ENCODE measurements around the gene RBM10. TPM values are rescaled to one million over a fixed set of nuclear protein-coding genes. Genes with fewer than 3 reads are reported as not detected.
"Not testable (repeated sequence)": the region's sequence is repeated elsewhere in the genome, so short reads cannot be mapped to it uniquely, and the experiment has no call there.

The RBM10 gene
- total RNA-seq, result 29.0 to 36.3 TPM (median 29.6 TPM) in 3 replicates
- long read RNA-seq, partial matches to known transcripts, result 8 of 39 reads
- long read RNA-seq, other reads (novel, unspliced or antisense), result 20 of 39 reads

GRCh38 chrX:47144626-47145394 is at the start of gene RBM10, which contains the start of gene NDUFB11:
RBM10 (plus strand) TSS chrX:47145221; CDS start chrX:47147482, 2,261 bp downstream.
NDUFB11 (minus strand) TSS chrX:47144702; CDS start chrX:47144679, 23 bp downstream.
- peaks cover 2% of the 10 kb centered on the region for H3K36me3 Mint-ChIP-seq (ENCODE audit: low read depth)
- no peaks in the 10 kb centered on the region for H3K27me3 Mint-ChIP-seq (ENCODE audit: low read depth)
- H3K4me1 Mint-ChIP-seq (ENCODE audit: low read depth), result peaks cover 15% of the 10 kb centered on the region
- H3K27ac Mint-ChIP-seq (ENCODE audit: unreplicated experiment), result peak within 1 kb of the TSS; percentile 98
- no peaks in the 10 kb centered on the region for H3K9me3 Mint-ChIP-seq (ENCODE audit: low read depth)
- peak; percentile 98 for DNase-seq (ENCODE audit: low spot score)
- H3K4me3 Mint-ChIP-seq (ENCODE audit: unreplicated experiment), result peak within 1 kb of the TSS; percentile 97
- TF ChIP-seq CTCF (IDR thresholded peaks at IDR 0.05), result peak; percentile 80

- Mint-ChIP-seq H3K4me1 (ENCODE audit: low read depth) (no peaks in the 10 kb centered on the region), H3K27me3 (ENCODE audit: low read depth) (no peaks in the 10 kb centered on the region), H3K4me3 (ENCODE audit: unreplicated experiment) (no peak overlapping the region), H3K27ac (ENCODE audit: unreplicated experiment) (no peak overlapping the region), H3K9me3 (ENCODE audit: low read depth) (peaks cover 6% of the 10 kb centered on the region), H3K36me3 (ENCODE audit: low read depth) (no peaks in the 10 kb centered on the region)
- no peak for TF ChIP-seq CTCF (IDR thresholded peaks at IDR 0.05)
- DNase-seq (ENCODE audit: low spot score), result no peak
Observed at GRCh38 chrX:47097018-47097417, 48.0 kb upstream of the RBM10 start.

- H3K27ac Mint-ChIP-seq (ENCODE audit: unreplicated experiment), result no peak overlapping the region
- TF ChIP-seq CTCF (IDR thresholded peaks at IDR 0.05), result no peak
- DNase-seq (ENCODE audit: low spot score), result no peak
- peaks cover 6% of the 10 kb centered on the region for H3K9me3 Mint-ChIP-seq (ENCODE audit: low read depth)
- no peak overlapping the region for H3K4me3 Mint-ChIP-seq (ENCODE audit: unreplicated experiment)
- no peaks in the 10 kb centered on the region for H3K36me3 Mint-ChIP-seq (ENCODE audit: low read depth)
- no peaks in the 10 kb centered on the region for H3K4me1 Mint-ChIP-seq (ENCODE audit: low read depth)
- no peaks in the 10 kb centered on the region for H3K27me3 Mint-ChIP-seq (ENCODE audit: low read depth)
Observed at GRCh38 chrX:47098338-47099094, 46.5 kb upstream of the RBM10 start.

- no peaks in the 10 kb centered on the region for H3K36me3 Mint-ChIP-seq (ENCODE audit: low read depth)
- H3K4me1 Mint-ChIP-seq (ENCODE audit: low read depth), result no peaks in the 10 kb centered on the region
- TF ChIP-seq CTCF (IDR thresholded peaks at IDR 0.05), result no peak
- H3K27me3 Mint-ChIP-seq (ENCODE audit: low read depth), result no peaks in the 10 kb centered on the region
- H3K9me3 Mint-ChIP-seq (ENCODE audit: low read depth), result peaks cover 6% of the 10 kb centered on the region
- H3K4me3 Mint-ChIP-seq (ENCODE audit: unreplicated experiment), result no peak overlapping the region
- no peak overlapping the region for H3K27ac Mint-ChIP-seq (ENCODE audit: unreplicated experiment)
- no peak for DNase-seq (ENCODE audit: low spot score)
Observed at GRCh38 chrX:47101206-47101605, 43.8 kb upstream of the RBM10 start.

GRCh38 chrX:47110936-47111615 is 33.9 kb upstream of the RBM10 start:
- not testable (repeated sequence) for H3K27ac Mint-ChIP-seq (ENCODE audit: unreplicated experiment); H3K27me3 Mint-ChIP-seq (ENCODE audit: low read depth); H3K9me3 Mint-ChIP-seq (ENCODE audit: low read depth); DNase-seq (ENCODE audit: low spot score); H3K4me3 Mint-ChIP-seq (ENCODE audit: unreplicated experiment); H3K4me1 Mint-ChIP-seq (ENCODE audit: low read depth); H3K36me3 Mint-ChIP-seq (ENCODE audit: low read depth)

All from chondrocyte (in vitro differentiated cells).